ENCODE results near the gene NR4A1. TPM values are rescaled to one million over a fixed set of nuclear protein-coding genes. Genes with fewer than 3 reads are reported as not detected.

The NR4A1 gene
- polyA plus RNA-seq, 1 of the 3 experiments (the other 2 are of a cell fraction): 120 TPM

DNA sequence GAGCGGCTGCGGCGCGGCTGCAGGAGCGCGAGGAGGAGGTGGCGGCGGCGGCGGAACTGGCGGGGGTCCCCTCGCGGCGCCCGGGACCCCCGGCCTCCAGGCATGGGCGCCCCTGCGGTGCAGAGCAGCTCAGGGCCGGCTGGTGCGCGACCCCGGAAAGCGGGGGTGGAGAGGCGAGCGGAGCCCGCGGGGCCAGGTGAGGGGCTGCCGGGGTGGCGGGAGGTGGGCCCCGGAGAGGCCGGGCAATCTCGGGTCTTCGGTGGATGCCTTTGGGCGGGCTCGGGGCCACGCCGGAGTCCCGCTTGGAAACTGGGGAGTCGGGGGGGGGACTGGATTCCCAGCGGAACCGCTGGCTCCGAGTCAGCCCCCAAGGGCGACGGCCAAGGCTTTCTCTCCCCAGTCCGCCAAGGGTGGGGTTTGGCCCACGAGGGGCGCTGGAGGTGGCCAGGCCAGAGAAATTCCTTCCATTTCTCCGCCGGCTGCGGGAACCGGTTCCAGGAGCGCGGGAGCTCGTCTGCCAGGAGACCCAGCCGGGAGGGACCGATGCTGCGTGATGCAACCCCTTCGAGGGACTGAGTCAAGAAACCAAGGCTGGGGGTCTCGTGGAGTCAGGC, 13.9 kb upstream of the NR4A1 start:
- POLR2A ChIA-PET: no interaction called here
- H4K20me1 ChIP-seq (ENCODE audit: insufficient read depth): peaks cover 5% of the 10 kb centered on the region; the same call in 1 of the 2 replicates
- H3K27me3 ChIP-seq (ENCODE audit: insufficient read depth): no peaks in the 10 kb centered on the region
- H3K4me2 ChIP-seq: peak overlapping the region; percentile 83
- H3K79me2 ChIP-seq (ENCODE audit: insufficient read depth): peaks cover 35% of the 10 kb centered on the region
- TF ChIP-seq YY1 (IDR thresholded peaks at IDR 0.05; ENCODE audit: low read depth) (no peak), EP300 (IDR thresholded peaks at IDR 0.05; ENCODE audit: borderline replicate concordance in 1 of 2, low read depth in 1 of 2, low read length in 1 of 2) (no peak), CHD2 (IDR thresholded peaks at IDR 0.05; ENCODE audit: low read length, partially characterized antibody) (no peak), TAF1 (IDR thresholded peaks at IDR 0.05; ENCODE audit: borderline replicate concordance, low read depth, low read length) (no peak), IRF3 (IDR thresholded peaks at IDR 0.05; ENCODE audit: low read depth, low read length) (no peak), SIN3A (IDR thresholded peaks at IDR 0.05; ENCODE audit: borderline replicate concordance, low read depth, low read length) (no peak), FOSL2 (IDR thresholded peaks at IDR 0.05; ENCODE audit: borderline replicate concordance, low read depth) (no peak), EZH2phosphoT487 (IDR thresholded peaks at IDR 0.05; ENCODE audit: borderline replicate concordance, low read depth) (no peak), GATA2 (CRISPR knock-in tag; IDR thresholded peaks at IDR 0.05) (no peak), FOXM1 (IDR thresholded peaks at IDR 0.05; ENCODE audit: low read depth) (no peak), MXI1 (IDR thresholded peaks at IDR 0.05; ENCODE audit: low read depth, low read length) (0 out of 2 replicates have a peak, but pooled peaks have one; percentile 42)
- TF ChIP-seq, protein P1, sequence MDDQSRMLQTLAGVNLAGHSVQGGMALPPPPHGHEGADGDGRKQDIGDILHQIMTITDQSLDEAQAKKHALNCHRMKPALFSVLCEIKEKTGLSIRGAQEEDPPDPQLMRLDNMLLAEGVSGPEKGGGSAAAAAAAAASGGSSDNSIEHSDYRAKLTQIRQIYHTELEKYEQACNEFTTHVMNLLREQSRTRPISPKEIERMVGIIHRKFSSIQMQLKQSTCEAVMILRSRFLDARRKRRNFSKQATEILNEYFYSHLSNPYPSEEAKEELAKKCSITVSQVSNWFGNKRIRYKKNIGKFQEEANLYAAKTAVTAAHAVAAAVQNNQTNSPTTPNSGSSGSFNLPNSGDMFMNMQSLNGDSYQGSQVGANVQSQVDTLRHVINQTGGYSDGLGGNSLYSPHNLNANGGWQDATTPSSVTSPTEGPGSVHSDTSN (IDR thresholded peaks at IDR 0.05): no peak
- TF ChIP-seq, protein P2, sequence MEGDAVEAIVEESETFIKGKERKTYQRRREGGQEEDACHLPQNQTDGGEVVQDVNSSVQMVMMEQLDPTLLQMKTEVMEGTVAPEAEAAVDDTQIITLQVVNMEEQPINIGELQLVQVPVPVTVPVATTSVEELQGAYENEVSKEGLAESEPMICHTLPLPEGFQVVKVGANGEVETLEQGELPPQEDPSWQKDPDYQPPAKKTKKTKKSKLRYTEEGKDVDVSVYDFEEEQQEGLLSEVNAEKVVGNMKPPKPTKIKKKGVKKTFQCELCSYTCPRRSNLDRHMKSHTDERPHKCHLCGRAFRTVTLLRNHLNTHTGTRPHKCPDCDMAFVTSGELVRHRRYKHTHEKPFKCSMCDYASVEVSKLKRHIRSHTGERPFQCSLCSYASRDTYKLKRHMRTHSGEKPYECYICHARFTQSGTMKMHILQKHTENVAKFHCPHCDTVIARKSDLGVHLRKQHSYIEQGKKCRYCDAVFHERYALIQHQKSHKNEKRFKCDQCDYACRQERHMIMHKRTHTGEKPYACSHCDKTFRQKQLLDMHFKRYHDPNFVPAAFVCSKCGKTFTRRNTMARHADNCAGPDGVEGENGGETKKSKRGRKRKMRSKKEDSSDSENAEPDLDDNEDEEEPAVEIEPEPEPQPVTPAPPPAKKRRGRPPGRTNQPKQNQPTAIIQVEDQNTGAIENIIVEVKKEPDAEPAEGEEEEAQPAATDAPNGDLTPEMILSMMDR (IDR thresholded peaks at IDR 0.05): peak; percentile 31
- peaks cover 13% of the 10 kb centered on the region for H3F3A ChIP-seq (replicated peaks; ENCODE audit: insufficient read depth)
- H3K4me3 ChIP-seq (ENCODE audit: low read depth in 2 of 2, low read length in 1 of 2): peak overlapping the region; percentile 70 to 88
- H3K36me3 ChIP-seq (replicated peaks in 1 of 2; ENCODE audit: control insufficient read depth in 1 of 2, insufficient read depth in 2 of 2, low read length in 1 of 2): no peaks in the 10 kb centered on the region
- DNase-seq: peak; percentile 78
- peaks cover 7 to 30% of the 10 kb centered on the region in 2 experiments; a peak in 3 of 4 replicates for H3K4me1 ChIP-seq (ENCODE audit: control insufficient read depth in 1 of 2, insufficient read depth in 2 of 2, low read depth in 1 of 2, low read length in 1 of 2)
- H3K9me3 ChIP-seq: no peaks in the 10 kb centered on the region
- H3K9me2 ChIP-seq: no peaks in the 10 kb centered on the region
- CTCF ChIA-PET: interaction anchor here (0.7 to 30.2 kb wide), 7 partner anchors 10 to 67 kb away, joined by 3 to 949 read pairs (median 4); partner anchors contain the start of genes ATG101, NR4A1 and SMIM41
- H2AFZ ChIP-seq (ENCODE audit: low read depth): 0 out of 2 replicates have a peak overlapping the region, but pooled peaks have one; percentile 6
- WGBS (ENCODE audit: low lambda C conversion rate): 3% methylated on average over 15 of the region's 59 CpGs
- H3K9ac ChIP-seq: peak overlapping the region; percentile 97
- peak overlapping the region; percentile 8 to 58; a peak in 2 of 4 replicates for H3K27ac ChIP-seq (ENCODE audit: low read depth in 2 of 2, low read length in 1 of 2)

Measured in SK-N-SH (cell line).